Lower leg skin (tissue), 3 donors: Measurements from ENCODE around the gene C16orf78.

Source experiments
- CTCF ChIP-seq, 3 donors: fragments of 450-650 bp; IDR thresholded peaks; one replicate each; pipeline ENCODE4 v1.5.1; 2016; ENCODE audit warnings: antibody characterized with exemption in 3 of 3, mild to moderate bottlenecking in 3 of 3, moderate library complexity in 2 of 3
- POLR2A ChIP-seq, 2 donors: fragments of 450-650 bp; IDR thresholded peaks; one replicate each; pipeline ENCODE4 v1.6.1; 2016 to 2017; ENCODE audit warnings: antibody characterized with exemption in 2 of 2, mild to moderate bottlenecking in 1 of 2, moderate library complexity in 1 of 2

GRCh38 chr16:49416001-49416675, 42.5 kb downstream of the C16orf78 start:
- no peak for TF ChIP-seq CTCF (IDR thresholded peaks at IDR 0.05)
- no peak for TF ChIP-seq POLR2A (IDR thresholded peaks at IDR 0.05)
